ENCODE data around the gene PRSS56.

DNA sequence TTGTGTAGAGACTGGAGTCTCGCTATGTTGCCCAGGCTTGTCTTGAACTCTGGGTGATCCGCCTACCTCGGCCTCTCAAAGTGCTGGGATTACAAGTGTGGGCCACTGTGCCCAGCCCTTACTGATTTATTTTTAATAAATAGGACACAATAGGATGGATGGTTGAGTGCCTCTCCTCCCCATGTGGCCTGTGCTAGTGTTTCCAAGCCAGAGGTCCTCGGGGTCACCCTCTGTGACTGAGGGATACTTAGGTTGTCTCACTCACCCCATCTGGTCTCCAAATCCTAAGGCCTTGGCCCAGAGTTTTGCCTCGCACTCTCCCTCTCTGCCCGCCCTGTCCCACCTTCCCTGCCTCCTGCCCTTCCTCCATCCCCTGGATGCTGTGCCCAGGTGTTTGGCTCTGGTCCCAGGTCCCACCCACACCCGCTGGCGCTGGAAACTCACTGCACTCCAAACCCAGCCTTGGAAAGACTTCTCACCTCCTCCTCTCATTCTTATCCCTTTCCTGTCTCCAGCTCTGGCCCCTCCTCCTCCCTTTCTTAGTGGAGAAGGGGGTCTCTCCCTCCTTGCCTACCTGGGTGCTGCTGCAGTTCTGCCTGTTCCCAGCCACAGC is 27.8 kb upstream of the PRSS56 start:
- TF ChIP-seq, protein P1, sequence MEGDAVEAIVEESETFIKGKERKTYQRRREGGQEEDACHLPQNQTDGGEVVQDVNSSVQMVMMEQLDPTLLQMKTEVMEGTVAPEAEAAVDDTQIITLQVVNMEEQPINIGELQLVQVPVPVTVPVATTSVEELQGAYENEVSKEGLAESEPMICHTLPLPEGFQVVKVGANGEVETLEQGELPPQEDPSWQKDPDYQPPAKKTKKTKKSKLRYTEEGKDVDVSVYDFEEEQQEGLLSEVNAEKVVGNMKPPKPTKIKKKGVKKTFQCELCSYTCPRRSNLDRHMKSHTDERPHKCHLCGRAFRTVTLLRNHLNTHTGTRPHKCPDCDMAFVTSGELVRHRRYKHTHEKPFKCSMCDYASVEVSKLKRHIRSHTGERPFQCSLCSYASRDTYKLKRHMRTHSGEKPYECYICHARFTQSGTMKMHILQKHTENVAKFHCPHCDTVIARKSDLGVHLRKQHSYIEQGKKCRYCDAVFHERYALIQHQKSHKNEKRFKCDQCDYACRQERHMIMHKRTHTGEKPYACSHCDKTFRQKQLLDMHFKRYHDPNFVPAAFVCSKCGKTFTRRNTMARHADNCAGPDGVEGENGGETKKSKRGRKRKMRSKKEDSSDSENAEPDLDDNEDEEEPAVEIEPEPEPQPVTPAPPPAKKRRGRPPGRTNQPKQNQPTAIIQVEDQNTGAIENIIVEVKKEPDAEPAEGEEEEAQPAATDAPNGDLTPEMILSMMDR (IDR thresholded peaks at IDR 0.05), result no peak
- TF ChIP-seq POLR2A (IDR thresholded peaks at IDR 0.05), result no peak

Data from testis (tissue), 2 donors.